Kidney glomerular epithelial cell (primary cell): ENCODE results near the gene DSTN.
A peak's percentile ranks its signal among the peaks of the same experiment; 100 is the strongest.

Experiments used
- DNase-seq: peaks from one replicate; lab custom pipeline; 2025; lab: John Stamatoyannopoulos, UW

The DSTN gene

DNA sequence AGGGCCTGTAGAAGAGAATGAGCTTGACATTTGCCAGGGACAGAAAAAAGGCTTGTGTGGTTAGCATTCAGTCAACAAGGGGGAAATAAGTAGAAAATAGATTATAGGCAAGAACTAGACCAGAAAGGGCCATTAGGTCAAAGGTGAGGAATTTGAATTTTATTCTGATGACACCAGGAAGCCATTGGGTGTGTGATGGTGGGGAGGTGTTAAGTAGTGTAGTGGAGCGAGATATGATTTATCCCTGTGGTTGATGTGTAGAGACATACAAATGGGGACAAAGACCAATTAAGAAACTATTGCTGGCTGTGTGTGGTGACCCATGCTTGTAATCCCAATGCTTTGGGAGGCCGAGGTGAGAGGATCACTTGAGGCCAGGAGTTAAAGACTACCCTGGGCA lies 11.0 kb downstream of the DSTN start:
- DNase-seq: no peak

DNA sequence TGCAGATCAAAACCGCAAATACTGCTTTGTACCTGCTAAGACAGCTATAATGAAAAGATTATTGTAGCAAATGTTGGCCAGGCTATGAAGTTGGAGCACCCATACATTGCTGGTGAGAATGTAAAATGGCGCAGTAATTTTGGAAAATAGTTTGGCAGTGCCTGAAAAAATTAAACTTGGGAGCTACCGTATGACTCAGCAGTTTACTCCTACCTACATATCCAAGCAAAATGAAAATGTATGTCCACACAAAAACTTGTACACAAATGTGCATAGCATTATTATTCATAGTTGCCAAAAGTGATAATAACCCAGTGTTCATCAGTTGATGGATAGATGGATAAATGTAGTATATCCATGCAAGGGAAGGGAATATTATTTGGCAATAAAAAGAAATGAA lies 13.3 kb downstream of the DSTN start:
- no peak for DNase-seq

DNA sequence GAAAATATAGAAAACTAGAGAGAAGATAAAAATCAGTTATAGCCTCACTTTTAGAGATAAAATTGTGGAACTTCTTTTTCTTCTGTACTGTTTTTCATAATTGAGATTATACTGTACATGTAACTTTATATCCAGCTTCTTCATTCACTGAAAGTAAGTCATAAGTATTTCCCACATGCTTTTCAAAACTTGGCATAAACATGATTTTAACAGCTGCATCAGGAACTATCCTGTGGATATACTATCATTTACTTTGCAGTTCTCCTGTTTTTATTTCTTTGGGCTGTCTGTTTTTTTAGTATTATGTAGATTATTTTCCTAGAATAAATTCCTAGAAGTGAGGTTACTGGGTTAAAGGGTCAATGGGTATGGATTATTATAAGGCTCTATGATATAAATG lies 14.8 kb downstream of the DSTN start:
- no peak for DNase-seq

DNA sequence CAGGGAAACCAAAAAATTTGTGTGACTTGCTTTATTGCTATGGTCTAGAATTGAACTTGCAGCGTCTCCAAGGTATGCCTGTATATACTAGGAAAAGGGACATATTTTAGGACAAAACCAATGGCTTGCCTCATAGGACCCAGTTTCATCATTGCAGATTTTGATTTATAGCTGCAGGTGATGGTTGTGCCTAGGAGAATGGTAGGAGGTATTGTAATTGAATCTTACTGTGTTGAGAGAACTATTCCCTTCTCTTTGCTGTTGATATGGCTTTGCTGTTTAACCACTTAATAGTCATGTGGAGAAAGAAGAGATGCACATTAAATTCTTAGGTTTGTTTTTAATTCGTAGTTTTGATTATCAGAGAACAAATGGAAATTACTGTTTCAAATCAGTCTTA lies 16.4 kb downstream of the DSTN start:
- DNase-seq: no peak

DNA sequence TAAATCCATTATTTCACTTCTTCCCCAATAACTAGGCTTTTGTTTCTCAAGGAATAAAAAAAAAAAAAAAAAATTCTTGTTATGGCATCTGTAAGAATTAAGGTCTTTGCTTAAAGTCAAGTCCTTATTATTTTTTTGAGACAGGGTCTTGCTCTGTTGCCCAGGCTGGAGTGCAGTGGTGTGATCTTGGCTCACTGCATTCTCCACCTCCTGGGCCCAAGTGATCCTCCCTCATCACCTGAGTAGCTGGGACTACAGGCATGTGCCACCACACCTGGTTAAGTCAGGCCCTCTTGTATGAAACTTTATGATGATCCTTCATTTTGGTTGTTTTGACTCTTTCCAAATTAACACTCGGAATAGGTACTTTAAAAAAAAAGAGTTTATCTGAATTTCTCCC lies 17.3 kb downstream of the DSTN start:
- no peak for DNase-seq

DNA sequence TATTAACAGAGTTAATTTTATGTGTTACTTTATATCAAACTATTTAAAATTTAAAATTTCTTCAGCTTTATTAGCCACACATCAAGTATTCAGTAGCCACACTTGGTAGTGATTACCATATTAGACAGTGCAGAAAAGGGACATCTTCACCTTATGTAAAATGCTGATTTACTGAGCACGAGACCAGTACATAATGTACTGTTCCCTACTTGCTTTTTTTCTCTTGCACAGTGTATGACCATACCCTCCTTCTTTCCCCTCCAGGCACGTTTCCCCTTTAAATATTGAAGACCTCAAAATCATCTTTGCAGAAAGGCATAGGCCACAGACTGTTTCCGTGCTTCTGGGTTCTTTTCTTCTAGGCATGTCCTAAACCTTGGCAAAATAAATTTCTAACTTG lies 17.9 kb downstream of the DSTN start:
- DNase-seq: no peak

DNA sequence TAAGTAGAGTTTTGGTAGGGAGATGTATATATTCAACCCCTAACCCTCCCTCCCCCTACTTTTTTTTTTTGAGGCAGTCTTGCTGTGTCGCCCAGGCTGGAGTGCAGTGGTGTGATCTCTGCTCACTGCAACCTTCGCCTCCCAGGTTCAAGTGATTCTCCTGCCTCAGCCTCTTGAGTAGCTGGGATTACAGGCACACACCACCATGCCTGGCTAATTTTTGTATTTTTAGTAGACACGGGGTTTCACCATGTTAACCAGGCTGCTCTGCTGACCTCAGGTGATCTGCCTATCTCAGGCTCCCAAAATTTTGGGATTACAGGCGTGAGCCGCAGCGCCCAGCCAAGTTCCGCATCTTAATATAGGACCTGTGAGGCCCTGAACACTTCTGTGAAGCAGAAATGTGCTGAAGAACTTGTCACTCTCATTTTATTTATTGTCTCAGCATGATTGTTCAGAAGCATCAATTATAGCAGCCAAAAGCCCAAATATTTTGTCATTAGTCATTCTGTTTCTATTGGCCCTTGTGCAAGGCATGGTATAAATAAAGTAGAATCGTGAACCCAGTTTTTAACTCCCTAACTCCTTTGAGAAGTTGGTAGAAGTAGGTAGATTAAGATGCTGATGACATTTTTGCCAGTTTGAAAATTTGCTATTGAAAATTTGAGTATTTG lies 19.4 kb downstream of the DSTN start:
- no peak for DNase-seq

DNA sequence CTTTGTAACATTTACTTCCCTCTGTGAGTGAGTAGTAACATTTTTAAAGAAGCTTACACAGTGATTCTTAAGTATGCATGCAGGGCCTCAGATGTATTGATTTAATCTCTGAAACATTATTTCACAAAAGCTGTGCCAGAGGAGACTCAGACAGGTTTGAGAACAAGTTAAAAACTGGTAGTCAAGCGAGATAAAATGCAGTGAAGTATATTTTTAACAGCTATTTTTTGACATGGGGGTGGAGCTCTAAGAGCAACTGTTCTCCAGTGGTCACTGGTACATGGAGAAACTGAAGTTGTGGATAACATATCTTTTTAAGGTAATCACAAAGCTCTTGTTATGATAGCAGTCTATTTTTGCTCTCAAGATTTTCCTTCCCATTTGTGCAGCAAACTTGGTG lies 20.4 kb downstream of the DSTN start:
- no peak for DNase-seq

DNA sequence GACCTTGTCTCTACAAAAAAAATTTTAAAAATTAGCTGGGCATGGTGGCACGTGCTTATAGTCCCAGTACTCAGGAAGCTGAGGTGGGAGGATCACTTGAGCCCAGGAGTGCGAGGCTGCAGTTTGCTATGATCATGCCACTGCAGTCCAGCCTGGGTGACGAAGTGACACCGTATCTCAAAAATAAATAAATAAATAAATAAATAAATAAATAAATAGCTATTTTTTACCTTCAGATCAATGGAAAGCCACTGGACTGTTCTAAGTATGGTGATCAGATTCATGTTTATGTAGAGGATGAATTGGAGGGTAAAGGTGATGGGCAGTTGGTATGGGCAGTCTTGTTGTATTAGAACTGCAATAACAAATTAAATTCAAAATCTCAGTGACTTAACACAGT lies 24.0 kb downstream of the DSTN start:
- DNase-seq: no peak

DNA sequence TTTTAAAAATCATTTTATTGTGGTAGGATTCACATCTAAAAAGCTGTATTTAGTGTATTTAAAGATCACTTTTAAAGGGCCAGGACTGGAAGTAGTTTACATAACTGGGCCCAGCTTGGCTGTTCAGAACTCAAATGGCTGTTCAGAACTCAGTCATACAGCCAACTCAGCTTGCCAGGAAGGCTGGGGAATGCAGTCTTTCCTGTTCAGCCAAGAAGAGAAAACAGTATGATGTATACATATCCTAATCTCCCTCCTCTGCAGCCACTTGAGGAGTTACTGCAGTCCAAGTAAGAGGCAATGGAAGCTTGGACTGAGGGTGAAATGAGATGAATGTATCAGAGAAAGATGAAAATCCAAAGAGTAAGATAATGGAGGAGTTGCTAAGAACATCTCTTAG lies 24.6 kb downstream of the DSTN start:
- no peak for DNase-seq

DNA sequence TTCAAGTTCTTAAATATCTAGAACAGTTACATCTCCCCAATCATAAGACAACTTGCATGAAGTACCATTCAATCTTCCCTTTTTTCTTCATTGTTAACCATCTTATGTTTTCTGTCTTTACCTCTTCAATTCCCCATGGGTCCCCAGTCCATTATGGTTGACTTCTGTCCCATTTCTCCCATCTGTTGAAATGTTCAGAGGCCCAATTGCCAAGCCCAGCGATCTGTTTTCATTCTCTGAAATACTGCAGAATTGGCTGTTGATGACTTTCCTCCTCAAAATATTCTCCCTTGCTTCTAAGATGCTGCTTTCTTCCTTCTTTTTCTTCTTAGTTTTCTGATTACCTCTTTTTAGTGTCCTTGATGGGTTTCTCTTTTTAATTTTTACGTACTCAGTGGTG lies 26.0 kb downstream of the DSTN start:
- no peak for DNase-seq

DNA sequence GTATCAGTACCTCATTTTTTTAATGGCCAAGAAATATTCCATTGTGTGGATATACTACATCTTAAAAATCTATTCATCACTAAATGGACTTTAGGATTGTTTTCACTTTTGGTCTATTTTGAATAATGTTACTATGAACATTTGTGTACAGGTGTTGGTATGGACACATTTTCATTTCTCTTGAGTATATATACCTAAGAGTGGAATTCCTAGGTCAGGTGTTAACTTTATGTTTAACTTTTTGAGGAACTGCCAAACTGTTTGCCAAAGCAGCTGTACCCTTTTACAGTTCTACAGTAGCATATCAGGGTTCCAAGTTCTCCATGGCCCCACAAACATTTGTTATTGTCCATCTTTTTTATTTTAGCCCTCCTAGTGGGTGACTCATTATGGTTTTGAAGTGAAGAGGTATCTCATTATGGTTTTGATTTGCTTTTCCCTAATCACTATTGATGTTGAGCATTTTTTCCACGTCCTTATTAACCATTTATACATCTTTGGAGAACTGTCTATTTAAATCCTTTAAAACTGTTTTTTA lies 28.2 kb downstream of the DSTN start:
- DNase-seq: no peak

DNA sequence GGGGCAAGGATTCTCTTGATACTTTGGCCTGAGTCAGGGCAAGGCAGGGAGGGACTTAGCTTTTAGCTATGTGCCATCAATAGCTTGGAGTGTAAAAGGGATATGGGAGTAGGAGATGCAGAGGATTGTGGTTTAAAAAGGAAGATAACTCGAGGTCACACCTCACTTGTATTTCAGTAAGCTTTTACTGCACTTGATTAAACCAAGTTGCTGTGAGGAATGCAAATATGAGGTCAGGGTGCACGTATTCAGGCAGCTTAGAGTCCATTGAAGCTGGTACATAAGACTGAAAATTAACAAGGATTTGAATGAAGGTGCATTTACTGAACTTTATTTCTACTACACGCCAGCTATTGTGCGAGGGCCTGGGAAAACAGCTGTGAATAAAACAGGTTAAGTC lies 32.1 kb downstream of the DSTN start:
- no peak for DNase-seq

DNA sequence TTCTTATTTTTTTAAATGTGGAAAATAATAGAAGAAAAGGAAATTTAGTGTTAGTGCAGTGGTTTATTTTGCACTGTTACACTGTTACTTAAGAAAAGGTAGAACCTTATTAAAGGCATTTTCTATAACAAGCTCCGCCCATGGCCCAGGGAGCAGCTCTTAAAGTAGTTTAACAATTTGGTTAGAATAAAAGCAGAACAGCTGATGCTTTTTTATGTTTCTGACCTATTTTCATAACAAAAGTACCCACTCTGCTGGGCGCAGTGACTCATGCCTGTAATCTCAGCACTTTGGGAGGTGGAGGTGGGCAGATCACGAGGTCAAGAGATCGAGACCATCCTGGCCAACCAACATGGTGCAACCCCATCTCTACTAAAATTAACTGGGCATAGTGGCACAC lies 32.6 kb downstream of the DSTN start:
- no peak for DNase-seq

DNA sequence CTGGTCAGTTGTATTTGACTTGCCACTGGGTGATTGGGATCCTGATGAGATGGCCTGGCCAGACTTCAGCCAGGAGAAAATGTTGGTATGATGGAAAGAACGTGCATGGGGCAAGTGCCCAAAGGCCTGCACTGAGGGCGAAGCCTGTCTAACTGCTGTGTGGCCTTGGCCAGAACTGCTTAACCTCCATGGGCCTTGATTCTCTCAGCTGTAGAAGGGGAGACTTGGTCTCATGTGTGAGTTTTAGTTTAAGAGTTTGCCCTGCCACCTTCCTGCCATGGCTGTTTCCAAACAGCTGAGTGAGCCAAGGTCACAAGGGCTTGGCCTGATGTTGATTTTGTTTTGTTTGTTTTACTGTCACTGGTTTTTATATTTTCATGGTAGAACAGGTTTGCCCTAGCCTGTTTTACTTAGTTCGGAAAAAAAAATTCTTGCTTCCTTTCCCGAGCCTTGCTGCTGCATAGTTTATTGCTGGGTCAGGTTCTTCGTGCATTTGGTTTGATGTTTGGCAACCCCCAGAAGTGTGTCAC lies 35.3 kb downstream of the DSTN start:
- DNase-seq: peak; percentile 25

DNA sequence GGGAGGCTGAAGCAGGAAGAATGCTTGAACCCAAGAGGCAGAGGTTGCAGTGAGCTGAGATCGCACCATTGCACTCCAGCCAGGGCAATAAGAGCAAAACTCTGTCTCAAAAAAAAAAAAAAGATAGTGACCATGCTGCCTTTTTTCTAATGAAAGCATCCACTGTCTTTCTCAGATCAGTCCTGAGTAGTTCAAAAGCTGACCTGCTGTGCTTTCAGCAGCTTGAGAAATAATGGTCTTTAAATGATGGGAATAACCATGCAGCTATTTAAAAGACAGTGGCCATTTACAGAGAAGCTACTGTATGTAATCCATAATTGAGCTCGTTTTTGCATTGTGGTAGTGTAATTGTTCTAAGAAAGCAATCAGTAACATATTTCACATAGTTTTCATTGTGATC lies 36.1 kb downstream of the DSTN start:
- DNase-seq: no peak

DNA sequence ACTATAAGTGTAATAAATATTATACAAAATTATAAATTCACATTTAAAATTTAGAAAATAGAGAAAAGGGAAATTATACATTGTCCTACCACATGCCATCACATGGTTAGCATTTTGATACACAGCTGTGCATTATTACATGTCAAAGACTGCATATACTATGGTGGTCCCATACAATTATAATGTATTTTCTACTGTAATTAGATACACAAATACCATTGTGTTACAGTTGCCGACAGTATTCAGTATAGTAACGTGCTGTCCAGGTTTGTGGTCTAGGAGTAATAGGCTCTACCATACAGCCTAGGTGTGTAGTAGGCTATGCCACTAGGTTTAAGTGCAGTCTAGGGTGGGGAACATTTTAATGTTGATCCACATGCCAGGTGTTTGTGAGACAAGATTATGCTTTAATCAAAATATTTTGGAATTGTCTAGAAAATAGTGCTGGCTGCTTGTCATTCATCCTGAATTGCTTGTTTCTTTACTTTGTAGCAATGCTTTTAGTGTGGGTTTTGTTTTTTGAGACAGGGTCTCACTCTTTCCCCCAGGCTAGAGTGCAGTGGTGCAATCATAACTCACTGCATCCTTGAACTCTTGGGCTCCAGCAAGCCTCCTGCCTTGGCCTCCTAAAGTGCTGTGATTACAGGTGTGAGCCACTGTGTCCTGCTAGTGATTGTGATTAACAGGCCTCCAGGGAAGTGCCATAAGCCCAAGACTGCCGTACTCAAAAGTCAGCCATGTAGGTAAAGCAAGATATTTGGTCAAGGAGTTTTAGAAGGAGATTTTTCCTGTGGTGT lies 39.0 kb downstream of the DSTN start:
- no peak for DNase-seq

DNA sequence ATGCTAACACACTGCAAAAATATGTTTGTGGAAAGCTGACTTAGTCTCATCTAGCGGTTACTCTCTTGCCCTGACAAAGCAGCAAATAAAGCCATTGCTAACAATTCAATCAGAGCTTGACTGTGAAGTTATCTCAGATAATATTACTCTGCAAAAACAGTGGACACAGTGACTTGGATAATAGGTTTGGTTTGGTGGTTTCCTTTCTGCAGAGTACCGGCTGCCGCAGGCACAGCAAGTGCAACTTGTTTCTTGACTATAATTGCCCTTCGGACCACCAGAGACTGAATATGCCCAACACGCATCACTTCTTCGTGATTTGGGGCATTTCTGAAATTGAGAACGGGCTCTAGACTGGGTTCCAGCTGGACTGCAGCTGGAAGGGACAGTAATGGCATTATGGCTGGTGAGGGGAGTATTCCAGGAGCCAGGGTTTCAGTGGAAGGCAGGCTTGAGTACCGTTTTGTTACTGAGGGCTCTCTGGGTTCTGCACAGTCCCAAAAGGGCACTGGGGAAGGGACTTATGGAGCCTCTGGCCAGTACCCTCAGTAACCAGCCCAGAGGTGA lies 40.0 kb downstream of the DSTN start:
- no peak for DNase-seq

DNA sequence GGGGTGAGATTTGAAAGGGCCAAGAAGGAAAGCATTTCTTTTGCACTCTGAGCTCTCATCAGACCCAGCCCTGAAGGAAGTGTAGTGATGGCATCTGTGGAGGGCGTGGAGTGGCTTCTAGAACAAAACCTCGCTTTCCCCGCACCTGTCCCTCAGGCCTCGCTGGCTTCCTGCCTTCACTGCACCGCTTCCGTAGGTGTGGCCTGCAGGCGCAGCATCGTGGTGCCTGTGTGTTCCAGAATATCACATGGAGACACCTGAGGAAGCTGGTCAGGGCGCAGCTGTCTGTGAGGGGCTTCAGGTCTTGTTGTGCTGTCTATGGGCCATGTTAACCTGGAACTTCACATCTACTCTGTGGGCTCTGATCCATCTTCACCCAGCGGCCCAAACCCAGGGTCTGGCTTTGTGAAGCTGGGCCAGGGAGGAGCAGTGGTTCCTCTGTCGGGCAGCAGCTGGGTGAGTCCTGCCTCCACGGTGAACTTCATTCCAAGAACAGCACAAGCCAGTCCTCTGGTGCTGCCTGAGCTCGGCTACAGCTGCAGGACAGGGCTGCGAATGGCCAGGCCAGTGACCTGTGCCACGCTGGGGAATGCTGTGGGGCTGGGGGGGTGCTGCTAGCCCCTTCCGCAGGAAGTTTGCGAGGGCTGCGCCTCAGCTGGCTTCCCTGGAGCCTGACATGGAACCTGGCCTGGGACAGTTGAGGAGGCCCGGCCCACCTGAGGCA lies 40.9 kb downstream of the DSTN start:
- no peak for DNase-seq

DNA sequence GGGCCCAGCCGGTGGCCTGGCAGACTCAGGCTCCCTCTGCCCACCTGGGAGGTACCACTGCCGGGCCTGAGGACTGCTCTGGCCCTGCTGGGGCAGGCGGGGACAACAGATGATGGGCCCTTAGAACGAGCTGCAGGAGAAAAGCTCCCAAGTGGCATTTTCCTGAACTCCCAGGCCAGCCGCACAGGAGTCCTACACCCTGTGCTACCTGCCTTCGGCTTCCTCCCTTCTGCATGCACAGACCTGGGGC lies 41.3 kb downstream of the DSTN start:
- DNase-seq: peak; percentile 14

DNA sequence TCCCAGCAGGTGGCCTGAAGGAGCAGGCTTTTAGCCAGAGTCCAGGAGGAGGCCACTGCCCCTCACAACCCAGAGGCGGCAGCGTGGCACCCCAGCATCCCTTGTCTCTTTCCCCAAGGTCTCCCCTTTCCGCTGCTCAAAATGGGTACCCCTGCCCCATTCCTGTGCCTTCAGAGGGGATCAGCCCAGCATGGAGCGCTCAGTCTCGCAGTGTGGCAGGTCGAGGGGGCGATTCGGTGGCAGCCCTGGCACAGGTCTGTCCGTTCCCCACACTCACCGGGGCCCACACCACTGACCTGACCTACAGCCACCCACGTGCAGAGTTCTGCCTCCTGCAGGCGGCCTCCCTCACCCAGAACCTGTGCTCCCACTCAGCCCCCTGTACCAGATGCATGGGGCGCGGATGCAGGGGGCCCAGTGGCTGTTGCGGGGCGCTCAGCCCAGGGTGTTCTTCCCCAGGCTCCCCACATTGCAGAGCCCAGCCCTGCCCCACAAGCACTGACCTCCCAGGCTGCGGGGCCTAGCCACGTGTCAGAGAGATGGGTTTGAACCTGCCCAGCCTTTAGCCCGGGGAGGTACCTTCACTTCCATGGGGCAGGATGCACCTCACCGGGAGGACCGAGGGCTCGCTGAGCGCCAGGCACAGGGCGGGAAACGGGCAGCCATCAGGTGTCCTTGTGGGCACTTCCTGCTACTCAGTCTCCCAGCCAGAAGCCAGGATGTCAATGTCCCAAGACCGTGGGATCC lies 41.8 kb downstream of the DSTN start:
- no peak for DNase-seq
